CD4-positive, alpha-beta T cell (primary cell): Measurements from ENCODE around the gene RSAD2. TPM values are rescaled to one million over a fixed set of nuclear protein-coding genes. Genes with fewer than 3 reads are reported as not detected.

Source experiments
- ATAC-seq: fragments of 200-7000 bp; cut with Tn5 transposase; one replicate; pipeline ENCODE4 v1.10.0; 2022; ENCODE audit warnings: mild to moderate bottlenecking; ENCODE audit not compliant: poor library complexity
- CTCF ChIA-PET: fragments of 350-600 bp; sonication (Branson Sonifier 250); formaldehyde crosslinking; loops from one replicate; lab custom pipeline; 2021; ENCODE audit warnings: antibody characterized with exemption, inconsistent platforms; lab: Charles Lee
- POLR2A ChIA-PET: fragments of 350-600 bp; sonication (Branson Sonifier 250); formaldehyde crosslinking; loops from one replicate; lab custom pipeline; 2021; ENCODE audit warnings: antibody characterized with exemption, inconsistent platforms; lab: Charles Lee
- DNase-seq, 14 experiments: peaks; one replicate each; pipeline ENCODE4 v3.0.0-alpha.2; 2013 to 2020; ENCODE audit warnings: mixed read lengths in 2 of 14
- H3K27ac ChIP-seq, 2 donors: one replicate each; pipeline versions ENCODE4 v1.5.1 to v1.7.0; 2013; ENCODE audit warnings: low read length in 2 of 2, low read depth in 1 of 2, mild to moderate bottlenecking in 1 of 2
- H3K27me3 ChIP-seq, 2 experiments: 1 replicate in 1 of 2; 2 replicates in 1 of 2; pipeline versions ENCODE4 v1.6.1 to v1.7.0; 2013; ENCODE audit warnings: low read length in 2 of 2, control low read depth in 1 of 2, mild to moderate bottlenecking in 1 of 2, moderate library complexity in 1 of 2; ENCODE audit not compliant: insufficient read depth in 2 of 2, control insufficient read depth in 1 of 2
- H3K36me3 ChIP-seq: one replicate; pipeline ENCODE4 v1.6.1; 2013; ENCODE audit warnings: low read length, control low read depth; ENCODE audit not compliant: insufficient read depth
- H3K4me1 ChIP-seq: one replicate; pipeline ENCODE4 v1.6.1; 2013; ENCODE audit warnings: low read length, control low read depth; ENCODE audit not compliant: insufficient read depth
- H3K4me3 ChIP-seq: one replicate; pipeline ENCODE4 v1.5.1; 2013; ENCODE audit warnings: mild to moderate bottlenecking, low read length, moderate library complexity
- H3K9me3 ChIP-seq, 2 experiments: 1 replicate in 1 of 2; 2 replicates in 1 of 2; pipeline versions ENCODE4 v1.6.1 to v1.7.0; 2013; ENCODE audit warnings: low read length in 2 of 2, mild to moderate bottlenecking in 2 of 2, control low read depth in 1 of 2, moderate library complexity in 1 of 2; ENCODE audit not compliant: control insufficient read depth in 1 of 2, insufficient read depth in 1 of 2
- H3K27ac Mint-ChIP-seq: one replicate; pipeline ENCODE4 v1.8.0; 2020; ENCODE audit warnings: mixed read lengths
- H3K27me3 Mint-ChIP-seq: one replicate; pipeline ENCODE4 v1.8.0; 2021; ENCODE audit warnings: mixed read lengths
- H3K36me3 Mint-ChIP-seq: one replicate; pipeline ENCODE4 v1.8.0; 2021; ENCODE audit warnings: low read depth, mixed read lengths
- H3K4me1 Mint-ChIP-seq: one replicate; pipeline ENCODE4 v1.8.0; 2021; ENCODE audit warnings: low read depth, mixed read lengths
- H3K4me3 Mint-ChIP-seq: one replicate; pipeline ENCODE4 v1.8.0; 2020; ENCODE audit warnings: mild to moderate bottlenecking, mixed read lengths
- H3K9me3 Mint-ChIP-seq: one replicate; pipeline ENCODE4 v1.8.0; 2020; ENCODE audit warnings: mixed read lengths
- intact Hi-C, 2 experiments: fragments of 100-400 bp; cut with DNase I in 1 of 2; cut with micrococcal nuclease in 1 of 2; formaldehyde crosslinking; loops; one replicate each; pipeline versions ENCODE4 v1.15.1 to v1.9.0; 2023 to 2025; cut with DNase I, micrococcal nuclease
- total RNA-seq, 174 experiments: library from RNA in 2 of 174; stranded (reverse) in 2 of 174; gene quantifications; one replicate each; pipeline ENCODE4 v1.2.3 and lab custom pipeline; 2021 to 2026
- TF ChIP-seq, protein P1 (sequence below): fragments of 200-600 bp; IDR thresholded peaks from one replicate; pipeline ENCODE4 v1.8.0; 2022; ENCODE audit warnings: antibody characterized with exemption, mild to moderate bottlenecking

RSAD2 gene
- total RNA-seq, 2 experiments from 2014 or later = 3.9 to 4.6 TPM

- H3K27ac ChIP-seq = no peak overlapping the region
- ChIA-PET CTCF (interaction anchor here (0.9 kb wide), 1 partner anchor 40 kb away, joined by 4 read pairs; no protein-coding TSS in a partner anchor), POLR2A (interaction anchor here (0.5 to 1.4 kb wide), 2 partner anchors 15 to 19 kb away, joined by 3 read pairs; no protein-coding TSS in a partner anchor)
- Mint-ChIP-seq H3K4me1 (peaks cover 83% of the 10 kb centered on the region), H3K9me3 (no peaks in the 10 kb centered on the region), H3K36me3 (peaks cover 23% of the 10 kb centered on the region), H3K27ac (no peak overlapping the region), H3K27me3 (no peaks in the 10 kb centered on the region), H3K4me3 (no peak overlapping the region)
- no peaks in the 10 kb centered on the region for H3K27me3 ChIP-seq
- intact Hi-C loops = no loop called here
- H3K4me3 ChIP-seq = no peak overlapping the region
- H3K4me1 ChIP-seq = peaks cover 18% of the 10 kb centered on the region
- H3K9me3 ChIP-seq = no peaks in the 10 kb centered on the region
- TF ChIP-seq, protein P1, sequence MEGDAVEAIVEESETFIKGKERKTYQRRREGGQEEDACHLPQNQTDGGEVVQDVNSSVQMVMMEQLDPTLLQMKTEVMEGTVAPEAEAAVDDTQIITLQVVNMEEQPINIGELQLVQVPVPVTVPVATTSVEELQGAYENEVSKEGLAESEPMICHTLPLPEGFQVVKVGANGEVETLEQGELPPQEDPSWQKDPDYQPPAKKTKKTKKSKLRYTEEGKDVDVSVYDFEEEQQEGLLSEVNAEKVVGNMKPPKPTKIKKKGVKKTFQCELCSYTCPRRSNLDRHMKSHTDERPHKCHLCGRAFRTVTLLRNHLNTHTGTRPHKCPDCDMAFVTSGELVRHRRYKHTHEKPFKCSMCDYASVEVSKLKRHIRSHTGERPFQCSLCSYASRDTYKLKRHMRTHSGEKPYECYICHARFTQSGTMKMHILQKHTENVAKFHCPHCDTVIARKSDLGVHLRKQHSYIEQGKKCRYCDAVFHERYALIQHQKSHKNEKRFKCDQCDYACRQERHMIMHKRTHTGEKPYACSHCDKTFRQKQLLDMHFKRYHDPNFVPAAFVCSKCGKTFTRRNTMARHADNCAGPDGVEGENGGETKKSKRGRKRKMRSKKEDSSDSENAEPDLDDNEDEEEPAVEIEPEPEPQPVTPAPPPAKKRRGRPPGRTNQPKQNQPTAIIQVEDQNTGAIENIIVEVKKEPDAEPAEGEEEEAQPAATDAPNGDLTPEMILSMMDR = no peak
- H3K36me3 ChIP-seq = peaks cover 14% of the 10 kb centered on the region
- no peak for ATAC-seq
- DNase-seq = no peak
Observed at GRCh38 chr2:6937582-6937981, 60.0 kb downstream of the RSAD2 start.

DNA sequence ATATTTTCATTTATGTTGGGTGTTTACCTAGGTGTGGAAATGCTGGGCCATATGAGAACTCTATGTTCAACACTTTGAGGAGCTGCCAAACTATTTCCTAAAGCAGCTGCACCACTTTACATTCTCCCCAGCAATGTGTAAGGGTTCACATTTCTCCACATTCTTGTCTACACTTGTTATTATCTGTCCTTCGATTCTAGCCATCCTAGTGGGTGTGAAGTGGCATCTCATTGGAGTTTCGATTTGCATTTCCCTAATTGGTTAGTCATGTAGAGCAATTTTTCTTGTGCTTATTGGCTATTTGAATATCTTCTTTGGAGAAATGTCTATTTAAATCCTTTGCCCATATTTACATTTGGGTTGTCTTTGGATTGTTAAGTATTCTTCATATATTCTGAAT is 61.5 kb downstream of the RSAD2 start:
- Mint-ChIP-seq H3K27me3 (no peaks in the 10 kb centered on the region), H3K9me3 (no peaks in the 10 kb centered on the region), H3K4me1 (peaks cover 82% of the 10 kb centered on the region), H3K36me3 (peaks cover 38% of the 10 kb centered on the region), H3K27ac (peak overlapping the region; percentile 1), H3K4me3 (peak overlapping the region; percentile 11)
- ATAC-seq = no peak
- H3K9me3 ChIP-seq = no peaks in the 10 kb centered on the region
- DNase-seq = no peak
- no peaks in the 10 kb centered on the region for H3K27me3 ChIP-seq
- H3K36me3 ChIP-seq = peaks cover 24% of the 10 kb centered on the region
- peaks cover 20% of the 10 kb centered on the region for H3K4me1 ChIP-seq
- intact Hi-C loops = no loop called here
- POLR2A ChIA-PET = no interaction called here
- TF ChIP-seq, protein P1 = no peak
- H3K27ac ChIP-seq = no peak overlapping the region
- CTCF ChIA-PET = interaction anchor here (0.6 kb wide), 1 partner anchor 16 kb away, joined by 4 read pairs; no protein-coding TSS in a partner anchor
- no peak overlapping the region for H3K4me3 ChIP-seq

DNA sequence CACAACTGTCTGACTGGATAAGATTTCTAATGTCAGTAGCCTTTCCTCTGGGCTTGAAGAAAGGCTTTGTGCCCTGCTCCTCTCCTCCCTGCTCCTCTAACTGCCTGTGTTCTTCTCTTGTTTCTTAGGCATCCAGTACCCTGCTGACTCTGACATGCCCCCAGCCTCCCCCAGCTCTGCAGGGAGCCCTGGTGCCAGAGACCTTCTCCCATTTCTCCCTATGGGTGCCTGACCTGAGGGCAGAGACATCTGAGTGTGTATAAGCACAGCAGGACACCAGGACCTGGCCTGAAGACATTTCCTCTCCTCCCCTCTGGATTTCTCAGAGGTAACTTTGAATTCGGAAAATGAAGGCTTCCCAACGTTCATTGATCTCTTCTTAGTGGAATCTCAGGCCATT is 63.2 kb downstream of the RSAD2 start:
- H3K27me3 ChIP-seq = no peaks in the 10 kb centered on the region
- H3K27ac Mint-ChIP-seq = no peak overlapping the region
- peaks cover 56% of the 10 kb centered on the region for H3K36me3 Mint-ChIP-seq
- ChIA-PET CTCF (no interaction called here), POLR2A (interaction anchor here (1.1 kb wide), 1 partner anchor 64 kb away, joined by 3 read pairs; no protein-coding TSS in a partner anchor)
- H3K27ac ChIP-seq = no peak overlapping the region
- H3K4me1 Mint-ChIP-seq = peaks cover 84% of the 10 kb centered on the region
- TF ChIP-seq, protein P1 = no peak
- intact Hi-C loops = no loop called here
- no peaks in the 10 kb centered on the region for H3K27me3 Mint-ChIP-seq
- H3K4me3 Mint-ChIP-seq = no peak overlapping the region
- H3K9me3 ChIP-seq = no peaks in the 10 kb centered on the region
- H3K9me3 Mint-ChIP-seq = no peaks in the 10 kb centered on the region
- no peak overlapping the region for H3K4me3 ChIP-seq
- peaks cover 30% of the 10 kb centered on the region for H3K36me3 ChIP-seq
- peaks cover 22% of the 10 kb centered on the region for H3K4me1 ChIP-seq
- ATAC-seq (no peak), DNase-seq (no peak)
